ENCODE results near the gene LARP6. TPM values are rescaled to one million over a fixed set of nuclear protein-coding genes. Genes with fewer than 3 reads are reported as not detected.

Gene LARP6
- total and polyA plus RNA-seq, 10 donors = 0.85 to 7.0 (median 2.1) TPM

- H3K27ac ChIP-seq = no peak overlapping the region
Observed at GRCh38 chr15:70857562-70858285, 3.8 kb upstream of the LARP6 start.

GRCh38 chr15:70856884-70857561 is 3.1 kb upstream of the LARP6 start:
- TF ChIP-seq POLR2AphosphoS5 (IDR thresholded peaks at IDR 0.05) (peak in 1 of 3 donors; percentile 30), POLR2A (IDR thresholded peaks at IDR 0.05) (no peak), CTCF (IDR thresholded peaks at IDR 0.05 in 8 of 11, conservative IDR thresholded peaks at IDR 0.05 in 3 of 11) (no peak)
- peaks cover 3 to 55% (median 14%) of the 10 kb centered on the region in 7 donors for H3K27me3 ChIP-seq (replicated peaks in 1 of 7)
- no peaks in the 10 kb centered on the region for H3K36me3 ChIP-seq
- H3K4me3 ChIP-seq = no peak overlapping the region
- intact Hi-C loops (cut with DNase I; ENCODE audit: low total_unique reads) = no loop called here
- H3K4me1 ChIP-seq = peaks cover 0 to 17% (median 9%) of the 10 kb centered on the region in 6 donors
- no peaks in the 10 kb centered on the region for H3K9me3 ChIP-seq
- no peak overlapping the region for H3K27ac ChIP-seq
- no peak for DNase-seq
- whole genome bisulfite sequencing, 5 donors = 53 to 71% (median 68%) methylated on average over 5 of the region's 5 CpGs

More at GRCh38 chr15:70857562-70858285, 3.8 kb upstream of the LARP6 start:
- no peak for DNase-seq
- H3K36me3 ChIP-seq = no peaks in the 10 kb centered on the region
- H3K4me1 ChIP-seq = peaks cover 0 to 17% (median 9%) of the 10 kb centered on the region in 6 donors
- intact Hi-C loops (cut with DNase I; ENCODE audit: low total_unique reads) = no loop called here
- no peaks in the 10 kb centered on the region for H3K9me3 ChIP-seq
- no peak overlapping the region for H3K4me3 ChIP-seq
- TF ChIP-seq CTCF (IDR thresholded peaks at IDR 0.05 in 8 of 11, conservative IDR thresholded peaks at IDR 0.05 in 3 of 11) = no peak
- no peak for TF ChIP-seq POLR2A (IDR thresholded peaks at IDR 0.05)
- no peak for TF ChIP-seq POLR2AphosphoS5 (IDR thresholded peaks at IDR 0.05)
- 85 to 95% (median 89%) methylated on average over 3 of the region's 3 CpGs for WGBS, 5 donors
- peaks cover 3 to 48% (median 14%) of the 10 kb centered on the region in 7 donors for H3K27me3 ChIP-seq (replicated peaks in 1 of 7)

GRCh38 chr15:70856177-70856883 is 2.4 kb upstream of the LARP6 start:
- peaks cover 3 to 62% (median 14%) of the 10 kb centered on the region in 7 donors for H3K27me3 ChIP-seq (replicated peaks in 1 of 7)
- 70 to 87% (median 76%) methylated on average over 7 of the region's 7 CpGs for WGBS, 5 donors
- H3K36me3 ChIP-seq = no peaks in the 10 kb centered on the region
- no peak for DNase-seq
- no peak overlapping the region for H3K4me3 ChIP-seq
- peak overlapping the region in 2 of 8 donors; percentile 8 to 18 for H3K27ac ChIP-seq
- no peaks in the 10 kb centered on the region for H3K9me3 ChIP-seq
- intact Hi-C loops (cut with DNase I; ENCODE audit: low total_unique reads) = no loop called here
- TF ChIP-seq POLR2AphosphoS5 (IDR thresholded peaks at IDR 0.05) (no peak), POLR2A (IDR thresholded peaks at IDR 0.05) (no peak)
- peaks cover 0 to 17% (median 9%) of the 10 kb centered on the region in 6 donors for H3K4me1 ChIP-seq

GRCh38 chr15:70855764-70856163 is 1.8 kb upstream of the LARP6 start:
- Histone ChIP-seq H3K4me3 (no peak overlapping the region), H3K9me3 (no peaks in the 10 kb centered on the region), H3K4me1 (peaks cover 0 to 17% (median 9%) of the 10 kb centered on the region in 6 donors), H3K27me3 (replicated peaks in 1 of 7) (peaks cover 3 to 68% (median 14%) of the 10 kb centered on the region in 7 donors), H3K36me3 (no peaks in the 10 kb centered on the region), H3K27ac (no peak overlapping the region)
- intact Hi-C loops (cut with DNase I; ENCODE audit: low total_unique reads) = no loop called here
- TF ChIP-seq POLR2AphosphoS5 (IDR thresholded peaks at IDR 0.05) = no peak
- no peak for TF ChIP-seq POLR2A (IDR thresholded peaks at IDR 0.05)
- TF ChIP-seq CTCF (IDR thresholded peaks at IDR 0.05 in 8 of 11, conservative IDR thresholded peaks at IDR 0.05 in 3 of 11) = no peak
- no peak for DNase-seq
- 63 to 84% (median 74%) methylated on average over 2 of the region's 2 CpGs for WGBS, 5 donors

All from spleen (tissue), 11 donors.